ENCODE results near the gene KRTAP6-2. TPM values are rescaled to one million over a fixed set of nuclear protein-coding genes. Genes with fewer than 3 reads are reported as not detected.

KRTAP6-2 gene
- total and polyA plus RNA-seq, 5 donors from 2014 or later, result not detected

DNA sequence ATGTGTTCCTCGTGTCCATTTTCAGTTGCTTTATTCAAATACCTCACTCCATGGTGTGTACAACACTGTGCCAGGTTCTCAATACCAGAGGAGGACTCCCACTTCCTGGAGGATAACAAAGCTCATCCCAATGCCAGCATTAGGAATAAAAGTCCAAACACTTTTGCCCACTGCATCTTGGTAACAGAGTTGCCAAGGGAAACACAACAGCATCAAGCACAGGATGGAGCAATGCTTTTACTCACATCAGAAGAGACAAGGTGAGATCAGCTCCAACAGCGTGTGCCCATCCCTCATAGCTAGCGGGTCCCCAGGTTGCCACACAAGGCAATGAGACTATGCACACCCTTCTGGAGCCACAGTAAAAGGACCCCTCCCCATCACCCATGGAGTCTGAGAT lies 24.7 kb upstream of the KRTAP6-2 start:
- Histone ChIP-seq H3K27me3 (ENCODE audit: control insufficient read depth, insufficient read depth, low read length) (no peaks in the 10 kb centered on the region), H3K27ac (ENCODE audit: insufficient read depth, low read length, poor library complexity, severe bottlenecking) (no peak overlapping the region), H3K4me1 (ENCODE audit: control insufficient read depth, insufficient read depth, low read length, poor library complexity, severe bottlenecking) (no peaks in the 10 kb centered on the region), H3K9me3 (ENCODE audit: control insufficient read depth in 2 of 2, low read length in 2 of 2) (no peaks in the 10 kb centered on the region), H3K36me3 (ENCODE audit: control insufficient read depth, insufficient read depth, low read length) (no peaks in the 10 kb centered on the region), H3K4me3 (ENCODE audit: low read depth, low read length) (no peak overlapping the region)
- no peak overlapping the region for H3K27ac Mint-ChIP-seq
- ATAC-seq (ENCODE audit: low read depth in 2 of 2), result no peak
- H3K4me3 Mint-ChIP-seq, result no peak overlapping the region
- no peaks in the 10 kb centered on the region for H3K4me1 Mint-ChIP-seq
- peaks cover 0 to 4% (median 3%) of the 10 kb centered on the region in 7 donors for H3K9me3 Mint-ChIP-seq
- no peaks in the 10 kb centered on the region for H3K27me3 Mint-ChIP-seq
- no peaks in the 10 kb centered on the region for H3K36me3 Mint-ChIP-seq
- DNase-seq, result no peak

DNA sequence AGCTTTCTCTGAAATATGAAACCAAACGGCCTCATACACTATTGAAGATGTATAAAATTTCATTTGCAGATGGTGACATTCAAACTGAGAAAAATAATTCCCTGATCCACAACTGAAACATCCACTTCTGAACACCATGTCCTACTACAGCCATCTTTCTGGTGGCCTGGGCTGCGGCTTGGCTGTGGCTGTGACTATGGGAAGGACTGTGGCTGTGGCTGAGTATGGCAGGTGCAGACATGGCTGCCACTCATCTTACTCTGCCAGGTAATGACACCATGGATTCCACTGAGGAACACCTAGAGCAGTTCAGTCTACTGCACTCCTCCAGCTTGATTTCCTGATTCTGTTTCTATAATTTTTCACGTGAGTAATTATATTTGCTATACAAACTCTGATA lies 21.8 kb upstream of the KRTAP6-2 start, which contains the start of gene KRTAP20-4:
Gene KRTAP20-4 (plus strand): TSS at position 106 of the 400 bp plus-strand sequence.
- no peak for ATAC-seq (ENCODE audit: low read depth in 2 of 2)
- no peak within 1 kb of the TSS for H3K4me3 ChIP-seq (ENCODE audit: low read depth, low read length)
- H3K36me3 ChIP-seq (ENCODE audit: control insufficient read depth, insufficient read depth, low read length), result no peaks in the 10 kb centered on the region
- DNase-seq, result no peak
- no peaks in the 10 kb centered on the region for H3K4me1 ChIP-seq (ENCODE audit: control insufficient read depth, insufficient read depth, low read length, poor library complexity, severe bottlenecking)
- Mint-ChIP-seq H3K27ac (no peak within 1 kb of the TSS), H3K36me3 (no peaks in the 10 kb centered on the region), H3K9me3 (peaks cover 0 to 4% (median 3%) of the 10 kb centered on the region in 7 donors), H3K4me3 (no peak within 1 kb of the TSS), H3K4me1 (no peaks in the 10 kb centered on the region), H3K27me3 (no peaks in the 10 kb centered on the region)
- H3K27ac ChIP-seq (ENCODE audit: insufficient read depth, low read length, poor library complexity, severe bottlenecking), result no peak within 1 kb of the TSS
- no peaks in the 10 kb centered on the region for H3K27me3 ChIP-seq (ENCODE audit: control insufficient read depth, insufficient read depth, low read length)
- no peaks in the 10 kb centered on the region for H3K9me3 ChIP-seq (ENCODE audit: control insufficient read depth in 2 of 2, low read length in 2 of 2)

DNA sequence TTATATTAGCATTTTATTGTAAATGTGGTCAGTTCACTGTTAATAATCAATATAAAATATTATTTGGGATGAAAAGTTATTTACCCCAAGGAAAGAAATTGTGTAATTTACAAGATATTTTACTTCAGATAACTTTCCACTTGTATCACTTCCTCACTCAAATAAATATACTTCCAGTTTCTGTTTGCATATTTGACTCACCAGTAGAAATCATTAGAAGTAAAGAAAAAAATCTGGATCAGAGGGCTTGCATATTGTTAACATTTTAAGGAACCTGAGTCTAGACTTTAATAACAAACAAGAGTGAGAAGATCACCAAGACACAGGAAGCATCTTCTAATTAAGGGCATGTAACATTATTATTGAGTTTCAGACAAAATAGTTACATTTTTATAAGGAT lies 21.4 kb upstream of the KRTAP6-2 start:
- Histone ChIP-seq H3K4me3 (ENCODE audit: low read depth, low read length) (no peak overlapping the region), H3K27me3 (ENCODE audit: control insufficient read depth, insufficient read depth, low read length) (no peaks in the 10 kb centered on the region), H3K27ac (ENCODE audit: insufficient read depth, low read length, poor library complexity, severe bottlenecking) (no peak overlapping the region), H3K36me3 (ENCODE audit: control insufficient read depth, insufficient read depth, low read length) (no peaks in the 10 kb centered on the region), H3K4me1 (ENCODE audit: control insufficient read depth, insufficient read depth, low read length, poor library complexity, severe bottlenecking) (no peaks in the 10 kb centered on the region), H3K9me3 (ENCODE audit: control insufficient read depth in 2 of 2, low read length in 2 of 2) (no peaks in the 10 kb centered on the region)
- no peak overlapping the region for H3K4me3 Mint-ChIP-seq
- H3K9me3 Mint-ChIP-seq, result peaks cover 0 to 4% (median 3%) of the 10 kb centered on the region in 7 donors
- DNase-seq (no peak), ATAC-seq (ENCODE audit: low read depth in 2 of 2) (no peak)
- H3K36me3 Mint-ChIP-seq, result no peaks in the 10 kb centered on the region
- H3K27ac Mint-ChIP-seq, result no peak overlapping the region
- no peaks in the 10 kb centered on the region for H3K27me3 Mint-ChIP-seq
- H3K4me1 Mint-ChIP-seq, result no peaks in the 10 kb centered on the region

DNA sequence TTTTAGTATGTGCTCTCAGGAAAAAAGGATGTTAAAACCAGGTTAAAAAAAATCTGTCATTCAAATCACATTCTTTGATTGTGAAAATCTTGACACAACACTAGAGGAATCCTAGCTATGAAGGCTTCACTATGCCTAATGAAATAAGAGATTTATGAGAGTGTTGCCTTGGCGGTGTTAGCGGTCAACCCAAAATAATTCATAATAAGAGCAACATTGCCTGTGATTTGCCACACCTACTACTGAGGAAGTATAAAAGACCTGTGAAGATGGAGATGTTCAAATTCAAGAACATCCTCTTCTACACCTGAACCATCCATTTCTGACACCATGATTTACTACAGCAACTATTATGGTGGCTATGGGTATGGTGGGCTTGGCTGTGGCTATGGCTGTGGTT lies 17.4 kb upstream of the KRTAP6-2 start, which contains the start of gene KRTAP20-1:
Gene KRTAP20-1 (plus strand): TSS at position 301 of the 400 bp plus-strand sequence. CDS start 30 bp downstream, at position 331.
- Histone ChIP-seq H3K27me3 (ENCODE audit: control insufficient read depth, insufficient read depth, low read length) (no peaks in the 10 kb centered on the region), H3K27ac (ENCODE audit: insufficient read depth, low read length, poor library complexity, severe bottlenecking) (no peak within 1 kb of the TSS), H3K4me3 (ENCODE audit: low read depth, low read length) (no peak within 1 kb of the TSS), H3K9me3 (ENCODE audit: control insufficient read depth in 2 of 2, low read length in 2 of 2) (no peaks in the 10 kb centered on the region), H3K4me1 (ENCODE audit: control insufficient read depth, insufficient read depth, low read length, poor library complexity, severe bottlenecking) (no peaks in the 10 kb centered on the region), H3K36me3 (ENCODE audit: control insufficient read depth, insufficient read depth, low read length) (no peaks in the 10 kb centered on the region)
- H3K9me3 Mint-ChIP-seq, result peaks cover 0 to 5% (median 0%) of the 10 kb centered on the region in 7 donors
- DNase-seq (no peak), ATAC-seq (ENCODE audit: low read depth in 2 of 2) (no peak)
- no peak within 1 kb of the TSS for H3K4me3 Mint-ChIP-seq
- no peaks in the 10 kb centered on the region for H3K27me3 Mint-ChIP-seq
- H3K4me1 Mint-ChIP-seq, result no peaks in the 10 kb centered on the region
- no peak within 1 kb of the TSS for H3K27ac Mint-ChIP-seq
- no peaks in the 10 kb centered on the region for H3K36me3 Mint-ChIP-seq

DNA sequence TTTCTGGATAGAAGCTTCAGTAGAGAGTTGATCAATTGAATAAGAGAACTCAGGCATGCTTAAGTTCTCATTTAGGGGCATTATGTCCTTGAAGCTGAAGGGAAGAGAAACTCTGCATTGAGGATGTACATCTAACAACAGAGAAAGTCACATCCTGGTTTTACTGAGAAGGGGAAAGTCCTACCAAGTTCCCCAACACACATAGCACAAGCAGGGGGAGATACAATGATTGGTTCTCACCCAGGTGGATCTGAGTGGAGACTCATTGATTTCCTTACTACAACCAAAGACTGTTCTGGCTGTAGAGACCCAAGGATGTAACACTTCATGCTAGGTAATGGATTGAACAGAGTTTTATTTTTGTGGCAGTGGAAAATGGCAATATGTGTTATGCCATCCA lies 16.5 kb upstream of the KRTAP6-2 start:
- Mint-ChIP-seq H3K27me3 (no peaks in the 10 kb centered on the region), H3K4me3 (peak overlapping the region in 1 of 4 donors; percentile 33), H3K4me1 (no peaks in the 10 kb centered on the region), H3K36me3 (no peaks in the 10 kb centered on the region), H3K9me3 (peaks cover 0 to 7% (median 0%) of the 10 kb centered on the region in 7 donors), H3K27ac (no peak overlapping the region)
- no peaks in the 10 kb centered on the region for H3K27me3 ChIP-seq (ENCODE audit: control insufficient read depth, insufficient read depth, low read length)
- no peaks in the 10 kb centered on the region for H3K9me3 ChIP-seq (ENCODE audit: control insufficient read depth in 2 of 2, low read length in 2 of 2)
- DNase-seq, result no peak
- H3K4me1 ChIP-seq (ENCODE audit: control insufficient read depth, insufficient read depth, low read length, poor library complexity, severe bottlenecking), result no peaks in the 10 kb centered on the region
- ATAC-seq (ENCODE audit: low read depth in 2 of 2), result no peak
- no peak overlapping the region for H3K4me3 ChIP-seq (ENCODE audit: low read depth, low read length)
- H3K36me3 ChIP-seq (ENCODE audit: control insufficient read depth, insufficient read depth, low read length), result no peaks in the 10 kb centered on the region
- H3K27ac ChIP-seq (ENCODE audit: insufficient read depth, low read length, poor library complexity, severe bottlenecking), result no peak overlapping the region

DNA sequence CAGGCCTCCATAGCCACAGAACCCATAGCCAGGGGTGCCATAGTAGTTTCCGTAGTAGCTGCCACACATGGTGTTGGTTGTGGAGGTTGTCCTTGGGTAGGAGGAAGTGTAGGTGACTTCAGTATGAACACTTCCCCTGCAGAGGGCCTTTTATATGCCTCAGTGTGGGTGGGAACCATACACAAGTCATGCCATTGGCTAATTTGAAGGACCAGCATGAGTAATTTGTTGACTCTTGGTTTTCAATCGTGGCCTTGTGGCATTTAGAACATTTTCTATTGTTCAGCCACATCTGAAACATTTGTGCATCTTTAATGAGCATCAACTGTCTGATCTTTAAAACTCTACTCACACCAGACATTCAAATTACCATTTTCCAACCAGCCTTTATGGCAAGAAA lies 15.1 kb upstream of the KRTAP6-2 start, which contains the start of gene KRTAP6-1:
Gene KRTAP6-1 (minus strand): TSS at position 95 of the 400 bp plus-strand sequence. CDS start 26 bp downstream, at position 69.
- H3K36me3 Mint-ChIP-seq, result no peaks in the 10 kb centered on the region

DNA sequence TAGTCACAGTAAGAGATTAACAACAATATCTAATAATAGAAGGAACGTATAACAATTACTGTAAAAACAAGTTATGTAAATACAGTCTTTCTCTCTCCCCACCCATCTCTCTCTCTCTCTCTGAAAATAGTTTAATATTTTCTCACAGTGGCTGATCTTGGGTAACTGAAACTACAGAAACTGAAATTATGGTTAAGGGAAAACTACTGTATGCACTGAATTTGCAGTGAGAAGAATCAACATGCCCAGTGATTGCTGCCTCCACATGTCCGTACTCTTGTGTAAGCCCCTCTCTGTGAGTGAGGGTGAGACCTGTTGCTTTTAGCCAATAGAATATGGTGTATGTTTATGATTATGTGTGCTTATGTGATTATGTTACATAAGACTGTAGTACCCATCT lies 13.4 kb upstream of the KRTAP6-2 start:
- Mint-ChIP-seq H3K36me3 (no peaks in the 10 kb centered on the region), H3K9me3 (peaks cover 0 to 7% (median 2%) of the 10 kb centered on the region in 7 donors), H3K4me3 (no peak overlapping the region), H3K27me3 (no peaks in the 10 kb centered on the region), H3K27ac (no peak overlapping the region), H3K4me1 (no peaks in the 10 kb centered on the region)
- Histone ChIP-seq H3K4me1 (ENCODE audit: control insufficient read depth, insufficient read depth, low read length, poor library complexity, severe bottlenecking) (no peaks in the 10 kb centered on the region), H3K36me3 (ENCODE audit: control insufficient read depth, insufficient read depth, low read length) (no peaks in the 10 kb centered on the region), H3K27ac (ENCODE audit: insufficient read depth, low read length, poor library complexity, severe bottlenecking) (no peak overlapping the region), H3K9me3 (ENCODE audit: control insufficient read depth in 2 of 2, low read length in 2 of 2) (no peaks in the 10 kb centered on the region), H3K27me3 (ENCODE audit: control insufficient read depth, insufficient read depth, low read length) (no peaks in the 10 kb centered on the region), H3K4me3 (ENCODE audit: low read depth, low read length) (no peak overlapping the region)
- DNase-seq (no peak), ATAC-seq (ENCODE audit: low read depth in 2 of 2) (no peak)

More for the DNA sequence above, 15.1 kb upstream of the KRTAP6-2 start, which contains the start of gene KRTAP6-1:
- Histone ChIP-seq H3K36me3 (ENCODE audit: control insufficient read depth, insufficient read depth, low read length) (no peaks in the 10 kb centered on the region), H3K27ac (ENCODE audit: insufficient read depth, low read length, poor library complexity, severe bottlenecking) (no peak within 1 kb of the TSS), H3K4me1 (ENCODE audit: control insufficient read depth, insufficient read depth, low read length, poor library complexity, severe bottlenecking) (no peaks in the 10 kb centered on the region), H3K9me3 (ENCODE audit: control insufficient read depth in 2 of 2, low read length in 2 of 2) (no peaks in the 10 kb centered on the region), H3K27me3 (ENCODE audit: control insufficient read depth, insufficient read depth, low read length) (no peaks in the 10 kb centered on the region), H3K4me3 (ENCODE audit: low read depth, low read length) (no peak within 1 kb of the TSS)
- DNase-seq, result no peak
- Mint-ChIP-seq H3K4me3 (no peak within 1 kb of the TSS), H3K27me3 (no peaks in the 10 kb centered on the region), H3K27ac (no peak within 1 kb of the TSS), H3K4me1 (no peaks in the 10 kb centered on the region), H3K9me3 (peaks cover 0 to 7% (median 1%) of the 10 kb centered on the region in 7 donors)
- ATAC-seq (ENCODE audit: low read depth in 2 of 2), result no peak

DNA sequence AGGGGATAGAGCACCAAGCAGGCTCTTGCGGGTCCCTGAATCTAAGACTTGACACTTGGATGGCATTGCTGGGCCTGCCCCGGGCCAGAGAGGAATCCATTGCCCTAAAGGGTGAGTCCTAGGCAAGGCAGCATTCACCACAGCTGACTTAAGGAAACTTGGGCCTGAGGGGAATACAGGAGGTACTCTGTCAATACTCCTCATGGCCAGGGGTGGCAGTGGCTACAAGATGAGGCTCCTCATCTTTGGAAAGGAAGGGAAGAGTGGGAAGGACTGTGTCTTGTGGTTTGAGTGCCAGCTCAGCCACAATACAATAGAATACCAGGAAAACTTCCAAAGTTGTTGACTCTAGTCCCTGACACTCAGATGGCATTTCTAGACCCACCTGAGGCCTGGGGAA lies 7.3 kb upstream of the KRTAP6-2 start:
- H3K4me3 Mint-ChIP-seq, result no peak overlapping the region
- no peak overlapping the region for H3K27ac Mint-ChIP-seq
- H3K36me3 Mint-ChIP-seq, result no peaks in the 10 kb centered on the region

More for the DNA sequence above, 7.3 kb upstream of the KRTAP6-2 start:
- H3K9me3 ChIP-seq (ENCODE audit: control insufficient read depth in 2 of 2, low read length in 2 of 2), result no peaks in the 10 kb centered on the region
- H3K4me1 ChIP-seq (ENCODE audit: control insufficient read depth, insufficient read depth, low read length, poor library complexity, severe bottlenecking), result no peaks in the 10 kb centered on the region
- H3K36me3 ChIP-seq (ENCODE audit: control insufficient read depth, insufficient read depth, low read length), result no peaks in the 10 kb centered on the region
- H3K4me1 Mint-ChIP-seq, result no peaks in the 10 kb centered on the region
- H3K27me3 ChIP-seq (ENCODE audit: control insufficient read depth, insufficient read depth, low read length), result no peaks in the 10 kb centered on the region
- H3K4me3 ChIP-seq (ENCODE audit: low read depth, low read length), result no peak overlapping the region
- no peak overlapping the region for H3K27ac ChIP-seq (ENCODE audit: insufficient read depth, low read length, poor library complexity, severe bottlenecking)
- DNase-seq, result no peak
- no peak for ATAC-seq (ENCODE audit: low read depth in 2 of 2)
- H3K27me3 Mint-ChIP-seq, result peaks cover 4% of the 10 kb centered on the region
- peaks cover 0 to 13% (median 3%) of the 10 kb centered on the region in 7 donors for H3K9me3 Mint-ChIP-seq

All from CD4-positive, CD25-positive, alpha-beta regulatory T cell (primary cell).